CD4-positive, CD25-positive, alpha-beta regulatory T cell (primary cell): Measurements from ENCODE around the gene LRRC37B. TPM values are rescaled to one million over a fixed set of nuclear protein-coding genes. Genes with fewer than 3 reads are reported as not detected.
"Not testable (repeated sequence)": the region's sequence is repeated elsewhere in the genome, so short reads cannot be mapped to it uniquely, and the experiment has no call there.

Experiments
- ATAC-seq, 2 donors: fragments of 150-1000 bp; cut with Tn5 transposase; one replicate each; pipeline ENCODE4 v1.10.0; 2021; ENCODE audit warnings: low read depth in 2 of 2, moderate number of reproducible peaks in 2 of 2, moderate library complexity in 1 of 2
- DNase-seq, 3 donors: peaks; one replicate each; pipeline versions ENCODE4 v3.0.0 to v3.0.0-alpha.2; 2012 to 2022; ENCODE audit warnings: mixed read lengths in 1 of 3
- H3K27ac ChIP-seq: one replicate; pipeline ENCODE4 v1.7.0; 2013; ENCODE audit warnings: mild to moderate bottlenecking, low read length; ENCODE audit not compliant: insufficient read depth, poor library complexity, severe bottlenecking
- H3K27me3 ChIP-seq: one replicate; pipeline ENCODE4 v1.7.0; 2013; ENCODE audit warnings: low read length; ENCODE audit not compliant: control insufficient read depth, insufficient read depth
- H3K36me3 ChIP-seq: one replicate; pipeline ENCODE4 v1.7.0; 2013; ENCODE audit warnings: mild to moderate bottlenecking, low read length, moderate library complexity; ENCODE audit not compliant: control insufficient read depth, insufficient read depth
- H3K4me1 ChIP-seq: 2 replicates; pipeline ENCODE4 v1.7.0; 2013; ENCODE audit warnings: mild to moderate bottlenecking, low read length; ENCODE audit not compliant: insufficient read depth, control insufficient read depth, poor library complexity, severe bottlenecking
- H3K4me3 ChIP-seq: one replicate; pipeline ENCODE4 v1.7.0; 2013; ENCODE audit warnings: low read depth, mild to moderate bottlenecking, low read length, moderate library complexity
- H3K9me3 ChIP-seq, 2 experiments: 1 replicate in 1 of 2; 2 replicates in 1 of 2; pipeline ENCODE4 v1.7.0; 2013; ENCODE audit warnings: low read length in 2 of 2, mild to moderate bottlenecking in 1 of 2, moderate library complexity in 1 of 2; ENCODE audit not compliant: control insufficient read depth in 2 of 2
- H3K27ac Mint-ChIP-seq, 3 donors: one replicate each; pipeline ENCODE4 v1.8.0; 2020 to 2022; ENCODE audit warnings: mild to moderate bottlenecking in 3 of 3, mixed read lengths in 3 of 3, moderate library complexity in 2 of 3
- H3K27me3 Mint-ChIP-seq: one replicate; pipeline ENCODE4 v1.8.0; 2022; ENCODE audit warnings: mild to moderate bottlenecking, mixed read lengths
- H3K36me3 Mint-ChIP-seq: one replicate; pipeline ENCODE4 v1.8.0; 2020; ENCODE audit warnings: mixed read lengths
- H3K4me1 Mint-ChIP-seq, 4 donors: one replicate each; pipeline ENCODE4 v1.8.0; 2020 to 2022; ENCODE audit warnings: mixed read lengths in 4 of 4, mild to moderate bottlenecking in 1 of 4
- H3K4me3 Mint-ChIP-seq, 4 donors: one replicate each; pipeline ENCODE4 v1.8.0; 2020 to 2022; ENCODE audit warnings: mild to moderate bottlenecking in 4 of 4, mixed read lengths in 4 of 4, moderate library complexity in 3 of 4
- H3K9me3 Mint-ChIP-seq, 7 donors: one replicate each; pipeline ENCODE4 v1.8.0; 2020 to 2022; ENCODE audit warnings: mixed read lengths in 7 of 7, mild to moderate bottlenecking in 3 of 7, moderate library complexity in 2 of 7
- polyA plus RNA-seq, 4 donors: library from polyadenylated mRNA; unstranded; fragments of 300-500 nt; fragmentation: Illumina TruSeq; gene quantifications; one replicate each; pipeline ENCODE4 v1.2.3, GENCODE V29; 2021
- total RNA-seq: library from RNA; stranded (reverse); gene quantifications from one replicate; pipeline ENCODE4 v1.2.3, GENCODE V29; 2022

LRRC37B gene
- total and polyA plus RNA-seq, 5 donors from 2014 or later = 11.2 to 112 (median 15.8) TPM

DNA sequence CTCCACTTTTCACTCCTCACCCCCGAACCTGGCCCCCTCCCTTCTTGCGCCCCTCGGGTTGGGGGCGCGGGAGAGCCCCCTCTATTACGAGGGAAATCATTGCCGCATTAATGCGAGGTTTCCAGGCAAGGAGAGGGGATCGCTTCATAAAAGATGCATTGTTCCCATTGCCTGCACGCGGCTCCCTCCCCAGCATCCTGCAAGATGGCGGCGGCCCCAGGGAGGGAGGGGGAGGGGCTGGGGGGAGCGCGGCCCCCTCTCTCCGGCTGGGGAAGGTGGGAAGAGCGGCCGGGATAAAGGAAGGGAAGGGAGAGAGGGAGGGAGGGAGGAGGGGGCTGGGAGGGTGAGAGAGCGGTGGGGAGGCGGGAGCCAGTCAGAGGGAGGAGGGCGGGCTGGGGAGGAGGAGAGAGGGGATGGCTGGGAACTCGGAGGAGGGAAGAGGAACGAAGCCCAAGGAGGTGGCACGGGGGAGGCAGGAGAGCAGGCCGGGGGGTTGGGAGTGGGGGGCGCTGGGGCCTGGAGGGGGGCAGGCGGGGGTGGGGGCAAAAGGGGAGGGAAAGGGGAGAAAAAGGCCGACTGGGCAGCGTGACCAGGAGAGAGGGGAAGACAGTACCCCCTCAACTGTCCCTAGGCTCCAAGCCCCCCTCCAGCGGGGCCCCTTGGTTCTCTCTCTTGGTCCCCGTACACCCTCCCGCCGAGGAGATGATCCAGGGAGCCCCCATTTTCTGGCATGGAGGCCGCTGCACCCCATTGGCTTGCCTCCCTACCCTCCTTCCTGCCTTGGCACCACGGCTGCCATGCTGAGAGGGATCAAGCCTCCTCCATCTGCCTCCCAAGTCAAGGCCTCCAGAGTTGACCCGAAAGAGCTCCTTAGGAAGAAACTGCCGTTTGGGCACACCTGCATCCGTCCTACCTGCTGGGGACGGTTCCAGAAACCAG, 77.1 kb downstream of the LRRC37B start:
- not testable (repeated sequence) for H3K4me1 Mint-ChIP-seq, H3K27me3 Mint-ChIP-seq, H3K4me3 ChIP-seq, H3K9me3 Mint-ChIP-seq, H3K27ac ChIP-seq, H3K36me3 ChIP-seq, H3K36me3 Mint-ChIP-seq, H3K27ac Mint-ChIP-seq, H3K9me3 ChIP-seq, H3K27me3 ChIP-seq, DNase-seq, H3K4me1 ChIP-seq
- ATAC-seq = peak; percentile 50 to 62
- H3K4me3 Mint-ChIP-seq = peak overlapping the region in 3 of 4 donors; percentile 27 to 64 (median 61)

DNA sequence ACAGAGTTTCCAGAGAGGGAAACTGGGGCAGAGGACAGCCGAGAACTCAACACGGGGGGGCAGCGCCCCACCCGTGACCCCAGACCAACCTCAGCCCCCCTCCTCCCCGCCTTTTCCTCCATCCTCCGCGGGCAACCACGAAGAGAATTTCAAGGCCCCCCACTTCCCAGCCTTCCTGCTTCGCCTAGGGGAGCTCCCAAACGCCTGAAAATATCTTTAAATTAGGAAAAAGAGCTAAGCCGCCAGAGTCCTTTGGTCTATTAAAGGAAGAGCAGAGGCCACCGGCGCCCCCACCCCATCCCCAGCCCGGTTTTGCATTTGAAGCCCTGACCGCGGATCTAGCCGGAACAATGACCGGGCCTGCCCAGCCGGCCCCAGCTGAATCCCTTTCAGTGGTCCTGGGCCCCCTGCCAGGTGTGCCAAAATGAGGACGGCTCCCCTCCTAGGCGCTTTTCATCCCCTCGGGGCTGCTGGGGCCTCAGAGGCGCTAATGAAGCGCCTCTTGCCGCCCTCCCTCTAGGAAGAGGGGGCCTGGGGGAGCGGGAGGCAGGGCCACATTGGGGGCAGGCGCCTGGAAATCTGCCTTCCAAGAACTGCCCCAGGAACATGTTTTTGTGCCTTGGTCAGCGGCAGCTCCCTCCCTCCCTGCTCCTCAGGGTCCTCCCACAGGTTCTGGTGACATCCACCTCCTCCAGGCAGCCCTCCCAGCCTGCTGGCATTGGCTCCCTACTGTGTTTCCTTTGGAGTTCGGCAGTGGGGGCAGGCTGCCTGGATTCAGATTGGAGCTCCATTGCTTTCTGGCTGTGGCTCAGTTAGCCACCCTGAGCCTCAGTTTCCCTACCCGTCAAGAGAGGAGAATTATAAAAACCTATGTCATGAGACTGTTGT, 78.0 kb downstream of the LRRC37B start:
- not testable (repeated sequence) for DNase-seq, H3K9me3 Mint-ChIP-seq, H3K36me3 Mint-ChIP-seq, H3K27me3 ChIP-seq, H3K27me3 Mint-ChIP-seq, H3K4me1 ChIP-seq, H3K4me1 Mint-ChIP-seq, H3K4me3 ChIP-seq, H3K9me3 ChIP-seq, H3K36me3 ChIP-seq, ATAC-seq, H3K27ac ChIP-seq
- Mint-ChIP-seq H3K4me3 (peak overlapping the region; percentile 41 to 88 (median 70)), H3K27ac (peak overlapping the region in 1 of 3 donors; percentile 38)

DNA sequence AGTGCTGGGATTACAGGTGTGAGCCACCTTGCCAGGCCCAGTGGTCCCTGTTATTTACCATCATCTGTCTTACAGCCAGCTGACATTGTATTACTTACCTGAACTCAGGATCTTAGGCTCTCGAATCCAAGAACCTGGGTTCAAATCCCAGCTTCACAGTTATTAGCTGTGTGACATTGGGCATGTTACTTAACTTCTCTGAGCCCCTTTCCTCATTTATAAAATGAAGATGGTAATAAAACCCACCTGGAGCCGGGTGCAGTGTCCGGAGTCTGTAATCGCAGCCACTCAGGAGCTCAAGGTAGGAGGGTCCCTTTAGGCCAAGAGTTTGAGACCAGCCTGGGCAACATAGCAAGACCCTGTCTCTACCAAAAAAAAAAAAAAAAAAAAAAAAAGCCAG, 79.7 kb downstream of the LRRC37B start:
- ATAC-seq, H3K9me3 ChIP-seq, H3K4me3 Mint-ChIP-seq, DNase-seq, H3K4me3 ChIP-seq, H3K27ac Mint-ChIP-seq, H3K27me3 ChIP-seq, H3K27ac ChIP-seq, H3K36me3 Mint-ChIP-seq, H3K4me1 ChIP-seq, H3K27me3 Mint-ChIP-seq, H3K9me3 Mint-ChIP-seq, H3K36me3 ChIP-seq, H3K4me1 Mint-ChIP-seq: not testable (repeated sequence)

DNA sequence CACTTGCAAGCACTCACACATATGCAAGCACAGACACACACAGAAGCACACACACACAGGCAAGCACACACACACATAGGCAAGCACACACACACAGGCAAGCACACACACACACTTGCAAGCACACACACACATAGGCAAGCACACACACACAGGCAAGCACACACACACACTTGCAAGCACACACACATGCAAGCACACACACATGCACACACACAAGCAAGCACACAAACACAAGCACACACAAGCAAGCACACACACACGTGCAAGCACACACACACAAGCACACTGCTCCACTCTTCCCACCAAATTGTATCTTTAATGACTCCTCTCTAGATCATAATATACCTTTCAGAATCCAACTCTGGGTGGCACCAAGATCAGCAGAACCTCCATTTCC, 84.9 kb downstream of the LRRC37B start:
- H3K9me3 Mint-ChIP-seq, H3K4me1 ChIP-seq, DNase-seq, H3K4me3 ChIP-seq, H3K27me3 ChIP-seq, H3K4me1 Mint-ChIP-seq, H3K9me3 ChIP-seq, H3K4me3 Mint-ChIP-seq, H3K27ac Mint-ChIP-seq, H3K27ac ChIP-seq, H3K36me3 ChIP-seq, ATAC-seq, H3K36me3 Mint-ChIP-seq: not testable (repeated sequence)
- H3K27me3 Mint-ChIP-seq = peaks cover 10% of the 10 kb centered on the region

DNA sequence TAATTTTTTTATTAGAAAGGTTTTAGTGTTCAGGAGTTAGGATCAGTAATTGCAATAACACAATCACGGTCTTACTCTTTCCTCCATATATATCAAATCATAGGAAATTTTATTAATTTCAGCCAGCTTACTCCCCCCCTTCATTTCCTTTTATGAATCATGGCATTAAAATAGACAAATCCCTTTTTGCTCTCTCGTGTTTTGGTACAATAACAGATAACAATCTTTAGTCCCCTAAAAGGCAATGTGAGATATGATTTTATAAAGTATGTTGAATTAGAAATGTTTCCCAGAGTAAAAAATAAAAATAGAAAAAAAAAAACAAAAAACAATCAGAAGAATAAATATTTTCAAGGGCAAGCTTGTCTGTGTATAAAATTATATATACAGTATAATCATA, 92.5 kb downstream of the LRRC37B start:
- Histone ChIP-seq H3K4me1 (peaks cover 13% of the 10 kb centered on the region), H3K27me3 (no peaks in the 10 kb centered on the region), H3K9me3 (no peaks in the 10 kb centered on the region), H3K27ac (no peak overlapping the region), H3K4me3 (no peak overlapping the region), H3K36me3 (no peaks in the 10 kb centered on the region)
- no peak for DNase-seq
- Mint-ChIP-seq H3K9me3 (no peaks in the 10 kb centered on the region), H3K4me1 (peaks cover 6 to 19% (median 12%) of the 10 kb centered on the region in 4 donors), H3K36me3 (no peaks in the 10 kb centered on the region), H3K4me3 (no peak overlapping the region), H3K27me3 (peaks cover 9% of the 10 kb centered on the region), H3K27ac (no peak overlapping the region)
- no peak for ATAC-seq

DNA sequence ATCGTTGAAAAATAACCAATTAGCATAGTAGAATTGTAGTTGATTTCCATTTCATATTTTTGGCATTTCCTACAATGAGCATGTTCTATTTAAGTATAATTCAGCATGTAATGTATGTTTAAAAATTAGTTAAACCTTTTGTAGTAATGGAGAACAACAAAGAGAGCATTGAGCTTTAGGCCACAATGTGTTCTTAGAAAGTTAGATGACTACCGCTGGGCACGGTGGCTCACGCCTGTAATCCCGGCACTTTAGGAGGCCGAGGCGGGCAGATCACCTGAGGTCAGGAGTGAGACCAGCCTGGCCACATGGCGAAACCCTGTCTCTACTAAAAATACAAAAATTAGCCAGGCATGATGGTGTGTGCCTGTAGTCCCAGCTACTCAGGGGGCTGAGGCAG, 93.1 kb downstream of the LRRC37B start:
- H3K27ac ChIP-seq, H3K36me3 ChIP-seq, H3K27ac Mint-ChIP-seq, H3K9me3 Mint-ChIP-seq, H3K27me3 ChIP-seq, DNase-seq, H3K9me3 ChIP-seq, ATAC-seq, H3K27me3 Mint-ChIP-seq, H3K36me3 Mint-ChIP-seq, H3K4me3 ChIP-seq, H3K4me3 Mint-ChIP-seq: not testable (repeated sequence)
- peaks cover 6 to 21% (median 12%) of the 10 kb centered on the region in 4 donors for H3K4me1 Mint-ChIP-seq
- H3K4me1 ChIP-seq = peaks cover 13% of the 10 kb centered on the region

DNA sequence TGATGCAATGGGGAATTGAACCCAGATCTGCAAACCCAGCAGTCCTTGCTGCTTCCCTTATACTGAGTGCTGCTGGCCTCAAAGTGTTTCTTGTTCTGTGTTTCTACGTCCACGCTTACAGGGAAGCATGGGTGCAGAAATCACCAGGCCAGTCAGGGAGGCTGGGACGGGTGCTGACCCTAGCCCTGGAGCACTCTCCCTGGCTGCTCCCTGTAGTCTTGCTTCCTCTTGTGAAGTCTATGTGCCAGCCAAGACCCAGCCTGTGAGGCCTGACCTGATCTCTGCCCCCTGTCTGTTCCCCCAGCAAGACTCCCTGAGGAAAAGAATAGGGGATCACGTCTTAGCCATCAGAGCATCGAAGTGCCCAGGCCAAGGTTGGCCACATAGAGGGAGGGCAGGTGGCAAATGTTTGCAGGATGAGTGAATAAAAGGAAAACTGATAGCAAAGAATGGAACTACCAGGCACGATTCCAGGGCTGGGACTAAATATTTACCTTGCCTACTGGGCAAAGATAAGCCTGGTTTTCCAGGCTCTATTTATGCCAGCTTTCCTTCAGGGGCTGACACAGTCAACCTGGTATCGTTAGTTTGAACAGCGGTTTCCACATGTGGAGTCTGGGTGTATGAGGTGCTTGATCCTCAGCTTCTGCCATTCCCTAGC, 93.9 kb downstream of the LRRC37B start:
- H3K9me3 Mint-ChIP-seq = no peaks in the 10 kb centered on the region
- Histone ChIP-seq H3K4me3 (no peak overlapping the region), H3K9me3 (no peaks in the 10 kb centered on the region), H3K27ac (no peak overlapping the region), H3K27me3 (no peaks in the 10 kb centered on the region), H3K36me3 (no peaks in the 10 kb centered on the region), H3K4me1 (peaks cover 13% of the 10 kb centered on the region)
- DNase-seq (no peak), ATAC-seq (no peak)
- H3K27me3 Mint-ChIP-seq = peaks cover 9% of the 10 kb centered on the region
- H3K4me3 Mint-ChIP-seq = no peak overlapping the region
- no peaks in the 10 kb centered on the region for H3K36me3 Mint-ChIP-seq
- H3K4me1 Mint-ChIP-seq = peaks cover 6 to 24% (median 12%) of the 10 kb centered on the region in 4 donors
- H3K27ac Mint-ChIP-seq = peak overlapping the region in 2 of 3 donors; percentile 20 to 25
